SW 1271 (cell line): ENCODE results near the gene CLTCL1.
A peak's percentile ranks its signal among the peaks of the same experiment; 100 is the strongest.
"Not testable (repeated sequence)": the region's sequence is repeated elsewhere in the genome, so short reads cannot be mapped to it uniquely, and the experiment has no call there.

ENCODE experiments used
- DNase-seq, 2 experiments: peaks; one replicate each; lab custom pipeline; 2025; lab: John Stamatoyannopoulos, UW

CLTCL1 gene

GRCh38 chr22:19291580-19292457 is at the start of gene CLTCL1:
CLTCL1 (minus strand) TSS chr22:19291719; CDS start chr22:19291641, 78 bp downstream.
- peak in 1 of 2 experiments; percentile 63 for DNase-seq

GRCh38 chr22:19337137-19337536 is 45.6 kb upstream of the CLTCL1 start:
- DNase-seq: no peak

GRCh38 chr22:19336133-19337075 is 44.9 kb upstream of the CLTCL1 start:
- no peak for DNase-seq

- no peak for DNase-seq
These were observed 40.5 kb upstream of the CLTCL1 start for GRCh38 chr22:19331975-19332374.

GRCh38 chr22:19331474-19331873 is 40.0 kb upstream of the CLTCL1 start:
- DNase-seq: no peak

GRCh38 chr22:19330865-19331418 is 39.4 kb upstream of the CLTCL1 start:
- no peak for DNase-seq

- not testable (repeated sequence) for DNase-seq
These were observed 38.7 kb upstream of the CLTCL1 start for GRCh38 chr22:19330205-19330604.

- DNase-seq: no peak
These were observed 37.9 kb upstream of the CLTCL1 start for GRCh38 chr22:19329454-19329853.

- DNase-seq: no peak
These were observed 33.9 kb upstream of the CLTCL1 start for GRCh38 chr22:19325296-19325948.

- DNase-seq: not testable (repeated sequence)
These were observed 31.9 kb upstream of the CLTCL1 start for GRCh38 chr22:19323420-19323819.

- DNase-seq: no peak
These were observed 30.2 kb upstream of the CLTCL1 start for GRCh38 chr22:19321757-19322156.

GRCh38 chr22:19320136-19320535 is 28.6 kb upstream of the CLTCL1 start:
- not testable (repeated sequence) for DNase-seq

- DNase-seq: no peak
These were observed 27.8 kb upstream of the CLTCL1 start for GRCh38 chr22:19319281-19319680.

GRCh38 chr22:19317865-19318264 is 26.3 kb upstream of the CLTCL1 start:
- no peak for DNase-seq

GRCh38 chr22:19307872-19308271 is 16.4 kb upstream of the CLTCL1 start:
- DNase-seq: no peak

GRCh38 chr22:19306535-19306934 is 15.0 kb upstream of the CLTCL1 start:
- not testable (repeated sequence) for DNase-seq

- no peak for DNase-seq
These were observed 13.0 kb upstream of the CLTCL1 start for GRCh38 chr22:19304547-19304946.

- no peak for DNase-seq
These were observed 12.3 kb upstream of the CLTCL1 start for GRCh38 chr22:19303785-19304184.

- DNase-seq: no peak
These were observed 4.2 kb upstream of the CLTCL1 start for GRCh38 chr22:19295733-19296132.

GRCh38 chr22:19292458-19293230 is 1.1 kb upstream of the CLTCL1 start:
- DNase-seq: no peak

GRCh38 chr22:19291218-19291579 is 320 bp downstream of the CLTCL1 start:
- DNase-seq: no peak
